ENCODE data around the gene GASK1A. TPM values are rescaled to one million over a fixed set of nuclear protein-coding genes. Genes with fewer than 3 reads are reported as not detected.

GASK1A gene
- total RNA-seq, 1 donor from 2014 or later: 10.6 TPM

- no peak for DNase-seq (ENCODE audit: extremely low spot score in 2 of 2)
- no peaks in the 10 kb centered on the region for H3K9me3 ChIP-seq
- TF ChIP-seq CTCF (IDR thresholded peaks at IDR 0.05) (no peak), POLR2A (IDR thresholded peaks at IDR 0.05) (no peak), POLR2AphosphoS5 (IDR thresholded peaks at IDR 0.05; ENCODE audit: insufficient read depth in 1 of 2, low read depth in 1 of 2) (no peak)
- H3K4me1 ChIP-seq: peaks cover 11% of the 10 kb centered on the region
- no peak overlapping the region for H3K4me3 ChIP-seq
- no peak overlapping the region for H3K27ac ChIP-seq
- no peaks in the 10 kb centered on the region for H3K36me3 ChIP-seq
- intact Hi-C loops (cut with DNase I): no loop called here
- no peaks in the 10 kb centered on the region for H3K27me3 ChIP-seq
Observed at GRCh38 chr3:43021186-43021585, 42.1 kb downstream of the GASK1A start.

- Histone ChIP-seq H3K36me3 (no peaks in the 10 kb centered on the region), H3K4me3 (no peak overlapping the region), H3K4me1 (peaks cover 11% of the 10 kb centered on the region), H3K27me3 (no peaks in the 10 kb centered on the region), H3K27ac (no peak overlapping the region), H3K9me3 (no peaks in the 10 kb centered on the region)
- no peak for DNase-seq (ENCODE audit: extremely low spot score in 2 of 2)
- no peak for TF ChIP-seq POLR2AphosphoS5 (IDR thresholded peaks at IDR 0.05; ENCODE audit: insufficient read depth in 1 of 2, low read depth in 1 of 2)
- TF ChIP-seq POLR2A (IDR thresholded peaks at IDR 0.05): no peak
- TF ChIP-seq CTCF (IDR thresholded peaks at IDR 0.05): no peak
- intact Hi-C loops (cut with DNase I): no loop called here
Observed at GRCh38 chr3:43022121-43022520, 43.0 kb downstream of the GASK1A start.

- H3K27me3 ChIP-seq: no peaks in the 10 kb centered on the region
- H3K4me1 ChIP-seq: peaks cover 11% of the 10 kb centered on the region
- DNase-seq (ENCODE audit: extremely low spot score in 2 of 2): no peak
- no peak overlapping the region for H3K27ac ChIP-seq
- TF ChIP-seq CTCF (IDR thresholded peaks at IDR 0.05): no peak
- no peak for TF ChIP-seq POLR2A (IDR thresholded peaks at IDR 0.05)
- no peak for TF ChIP-seq POLR2AphosphoS5 (IDR thresholded peaks at IDR 0.05; ENCODE audit: insufficient read depth in 1 of 2, low read depth in 1 of 2)
- H3K4me3 ChIP-seq: no peak overlapping the region
- H3K36me3 ChIP-seq: no peaks in the 10 kb centered on the region
- H3K9me3 ChIP-seq: no peaks in the 10 kb centered on the region
- intact Hi-C loops (cut with DNase I): no loop called here
Observed at GRCh38 chr3:43023066-43023465, 44.0 kb downstream of the GASK1A start.

GRCh38 chr3:43023746-43024145 lies 44.6 kb downstream of the GASK1A start:
- Histone ChIP-seq H3K9me3 (no peaks in the 10 kb centered on the region), H3K4me1 (peaks cover 6% of the 10 kb centered on the region), H3K4me3 (no peak overlapping the region), H3K27ac (no peak overlapping the region), H3K36me3 (no peaks in the 10 kb centered on the region), H3K27me3 (no peaks in the 10 kb centered on the region)
- TF ChIP-seq CTCF (IDR thresholded peaks at IDR 0.05) (no peak), POLR2AphosphoS5 (IDR thresholded peaks at IDR 0.05; ENCODE audit: insufficient read depth in 1 of 2, low read depth in 1 of 2) (no peak), POLR2A (IDR thresholded peaks at IDR 0.05) (no peak)
- no peak for DNase-seq (ENCODE audit: extremely low spot score in 2 of 2)
- intact Hi-C loops (cut with DNase I): no loop called here

- DNase-seq (ENCODE audit: extremely low spot score in 2 of 2): no peak
- H3K27me3 ChIP-seq: no peaks in the 10 kb centered on the region
- no peaks in the 10 kb centered on the region for H3K36me3 ChIP-seq
- H3K4me3 ChIP-seq: no peak overlapping the region
- intact Hi-C loops (cut with DNase I): no loop called here
- no peaks in the 10 kb centered on the region for H3K9me3 ChIP-seq
- TF ChIP-seq POLR2A (IDR thresholded peaks at IDR 0.05) (no peak), CTCF (IDR thresholded peaks at IDR 0.05) (no peak), POLR2AphosphoS5 (IDR thresholded peaks at IDR 0.05; ENCODE audit: insufficient read depth in 1 of 2, low read depth in 1 of 2) (no peak)
- H3K27ac ChIP-seq: no peak overlapping the region
- peaks cover under 1% of the 10 kb centered on the region for H3K4me1 ChIP-seq
Observed at GRCh38 chr3:43024181-43024885, 45.2 kb downstream of the GASK1A start.

All from vagina (tissue), 2 donors.